Natural killer cell treated with Interleukin-12 subunit alpha and Interleukin-12 subunit beta and Interleukin-15 and Interleukin-18, amount 100 ng/mL, for 72 hours (primary cell): ENCODE measurements around the gene CDC42EP3. TPM values are rescaled to one million over a fixed set of nuclear protein-coding genes. Genes with fewer than 3 reads are reported as not detected.

Experiments used
- ATAC-seq, 2 donors: fragments of 150-1000 bp; cut with Tn5 transposase in 1 of 2; sonication (Bioruptor Pico), chemical (Tn5 transposase) in 1 of 2; 2 replicates each; pipeline ENCODE4 v1.10.0; 2021
- DNase-seq: peaks from one replicate; pipeline ENCODE4 v3.0.0; 2022; ENCODE audit warnings: low spot score
- H3K27ac Mint-ChIP-seq, 2 donors: 1 replicate in 1 of 2; 2 replicates in 1 of 2; pipeline ENCODE4 v1.8.0; 2022; ENCODE audit warnings: mixed read lengths in 2 of 2, mild to moderate bottlenecking in 1 of 2, moderate library complexity in 1 of 2
- H3K27me3 Mint-ChIP-seq, 2 donors: 1 replicate in 1 of 2; 2 replicates in 1 of 2; pipeline ENCODE4 v1.8.0; 2022; ENCODE audit warnings: mixed read lengths in 2 of 2
- H3K36me3 Mint-ChIP-seq: one replicate; pipeline ENCODE4 v1.8.0; 2022; ENCODE audit warnings: mixed read lengths
- H3K4me1 Mint-ChIP-seq, 2 donors: 1 replicate in 1 of 2; 2 replicates in 1 of 2; pipeline ENCODE4 v1.8.0; 2022; ENCODE audit warnings: low read depth in 2 of 2, mixed read lengths in 2 of 2, mild to moderate bottlenecking in 1 of 2
- H3K4me3 Mint-ChIP-seq: one replicate; pipeline ENCODE4 v1.8.0; 2022; ENCODE audit warnings: mixed read lengths
- H3K9me3 Mint-ChIP-seq: 2 replicates; pipeline ENCODE4 v1.8.0; 2022; ENCODE audit warnings: mixed read lengths
- total RNA-seq, 2 donors: library from RNA; stranded (reverse); gene quantifications; one replicate each; pipeline ENCODE4 v1.2.3, GENCODE V29; 2022

CDC42EP3 gene
- total RNA-seq, 2 donors from 2014 or later: 36.0 to 40.1 TPM

- Mint-ChIP-seq H3K27ac (peak overlapping the region; percentile 95), H3K4me3 (peak overlapping the region; percentile 86), H3K27me3 (no peaks in the 10 kb centered on the region), H3K4me1 (peaks cover 77 to 79% of the 10 kb centered on the region in 2 donors), H3K36me3 (peaks cover 19% of the 10 kb centered on the region), H3K9me3 (no peaks in the 10 kb centered on the region)
- ATAC-seq (peak; percentile 40 to 70), DNase-seq (no peak)
Measured at GRCh38 chr2:37622450-37623100, 48.9 kb downstream of the CDC42EP3 start.

- H3K4me1 Mint-ChIP-seq: peaks cover 77 to 83% of the 10 kb centered on the region in 2 donors
- peak overlapping the region; percentile 8 to 69 for H3K27ac Mint-ChIP-seq
- DNase-seq (no peak), ATAC-seq (no peak)
- peak overlapping the region; percentile 1 for H3K4me3 Mint-ChIP-seq
- no peaks in the 10 kb centered on the region for H3K9me3 Mint-ChIP-seq
- no peaks in the 10 kb centered on the region for H3K27me3 Mint-ChIP-seq
- H3K36me3 Mint-ChIP-seq: peaks cover 19% of the 10 kb centered on the region
Measured at GRCh38 chr2:37621199-37621598, 50.2 kb downstream of the CDC42EP3 start.

DNA sequence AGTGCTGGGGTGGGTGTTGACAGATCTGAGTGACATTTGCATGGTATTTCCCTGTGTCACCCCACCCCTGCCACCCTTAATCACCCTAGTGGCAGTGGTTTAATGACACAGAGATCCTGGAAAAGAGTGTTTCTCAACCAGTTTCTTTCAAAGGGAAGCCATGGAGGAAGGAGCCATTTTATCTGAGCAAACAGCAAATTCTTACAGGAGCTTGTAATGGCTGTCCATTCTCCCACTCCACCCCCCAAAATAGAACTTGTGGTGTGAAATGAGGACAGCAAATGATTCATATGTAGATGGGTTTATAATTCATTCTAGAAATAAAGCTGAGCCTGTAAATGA is 51.5 kb downstream of the CDC42EP3 start:
- peaks cover 19% of the 10 kb centered on the region for H3K36me3 Mint-ChIP-seq
- no peak for DNase-seq
- ATAC-seq: no peak
- no peaks in the 10 kb centered on the region for H3K27me3 Mint-ChIP-seq
- H3K4me1 Mint-ChIP-seq: peaks cover 77 to 83% of the 10 kb centered on the region in 2 donors
- H3K9me3 Mint-ChIP-seq: no peaks in the 10 kb centered on the region
- H3K4me3 Mint-ChIP-seq: no peak overlapping the region
- peak overlapping the region; percentile 12 to 69 for H3K27ac Mint-ChIP-seq

- ATAC-seq (no peak), DNase-seq (no peak)
- Mint-ChIP-seq H3K4me1 (peaks cover 77 to 81% of the 10 kb centered on the region in 2 donors), H3K9me3 (no peaks in the 10 kb centered on the region), H3K36me3 (peaks cover 15% of the 10 kb centered on the region), H3K27ac (peak overlapping the region; percentile 12 to 69), H3K4me3 (peak overlapping the region; percentile 4), H3K27me3 (no peaks in the 10 kb centered on the region)
Measured at GRCh38 chr2:37619230-37619958, 52.0 kb downstream of the CDC42EP3 start.

DNA sequence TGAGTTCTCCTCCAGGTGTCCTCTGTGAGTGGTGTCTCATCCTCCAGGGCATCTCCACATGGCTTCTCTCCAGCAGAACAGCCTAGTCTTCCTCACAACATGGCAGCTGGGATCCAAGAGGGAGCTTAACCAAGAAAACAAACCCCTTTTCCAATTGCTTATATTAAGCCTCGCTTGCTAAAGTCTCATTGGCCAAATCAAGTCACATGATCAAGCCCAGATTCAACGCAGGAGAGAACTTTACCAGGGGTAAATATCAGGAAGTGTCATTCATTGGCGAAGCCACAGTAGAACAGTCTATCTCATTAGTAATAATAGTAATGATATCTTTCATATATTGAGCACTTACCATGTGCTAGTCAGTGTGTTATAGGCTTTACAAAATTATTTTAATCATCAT is 53.1 kb downstream of the CDC42EP3 start:
- no peaks in the 10 kb centered on the region for H3K9me3 Mint-ChIP-seq

GRCh38 chr2:37617119-37617892 is 54.1 kb downstream of the CDC42EP3 start:
- H3K27me3 Mint-ChIP-seq: no peaks in the 10 kb centered on the region
- no peak for DNase-seq
- H3K4me3 Mint-ChIP-seq: peak overlapping the region; percentile 29

More for the DNA sequence above, 53.1 kb downstream of the CDC42EP3 start:
- no peaks in the 10 kb centered on the region for H3K27me3 Mint-ChIP-seq
- ATAC-seq (no peak), DNase-seq (no peak)
- H3K4me3 Mint-ChIP-seq: no peak overlapping the region
- H3K4me1 Mint-ChIP-seq: peaks cover 66 to 76% of the 10 kb centered on the region in 2 donors
- H3K27ac Mint-ChIP-seq: peak overlapping the region in 1 of 2 donors; percentile 72
- peaks cover 15% of the 10 kb centered on the region for H3K36me3 Mint-ChIP-seq

DNA sequence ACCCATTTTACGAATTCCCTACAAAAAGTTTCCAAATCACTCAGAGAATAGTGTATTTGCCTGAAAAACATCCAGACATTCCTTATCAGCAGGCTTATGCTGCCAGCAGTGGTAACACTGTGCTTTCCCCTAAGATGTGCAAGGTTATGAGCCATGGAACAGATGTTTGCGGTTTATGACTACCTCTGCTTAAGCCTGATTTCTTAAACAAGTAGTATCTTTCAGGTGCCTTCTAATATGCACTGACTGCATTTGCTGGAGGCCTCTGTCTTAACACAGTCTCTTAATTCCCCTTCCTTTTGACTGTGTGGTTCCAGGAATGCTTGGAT is 54.8 kb downstream of the CDC42EP3 start:
- ATAC-seq (no peak), DNase-seq (no peak)
- Mint-ChIP-seq H3K9me3 (no peaks in the 10 kb centered on the region), H3K4me3 (peak overlapping the region; percentile 29), H3K27ac (peak overlapping the region; percentile 83 to 91), H3K27me3 (no peaks in the 10 kb centered on the region), H3K4me1 (peaks cover 53 to 63% of the 10 kb centered on the region in 2 donors), H3K36me3 (peaks cover 6% of the 10 kb centered on the region)

More at GRCh38 chr2:37617119-37617892, 54.1 kb downstream of the CDC42EP3 start:
- H3K36me3 Mint-ChIP-seq: peaks cover 9% of the 10 kb centered on the region
- ATAC-seq: no peak
- peak overlapping the region; percentile 83 to 91 for H3K27ac Mint-ChIP-seq
- peaks cover 57 to 67% of the 10 kb centered on the region in 2 donors for H3K4me1 Mint-ChIP-seq
- no peaks in the 10 kb centered on the region for H3K9me3 Mint-ChIP-seq

- Mint-ChIP-seq H3K27me3 (no peaks in the 10 kb centered on the region), H3K4me1 (peaks cover 47 to 57% of the 10 kb centered on the region in 2 donors), H3K9me3 (no peaks in the 10 kb centered on the region), H3K36me3 (peaks cover under 1% of the 10 kb centered on the region), H3K4me3 (peak overlapping the region; percentile 56), H3K27ac (peak overlapping the region; percentile 83 to 91)
- DNase-seq (peak; percentile 74), ATAC-seq (peak; percentile 82 to 89)
Measured at GRCh38 chr2:37615804-37616676, 55.4 kb downstream of the CDC42EP3 start.

GRCh38 chr2:37614061-37614738 is 57.2 kb downstream of the CDC42EP3 start:
- ATAC-seq: peak in 1 of 2 donors; percentile 63
- Mint-ChIP-seq H3K27ac (peak overlapping the region; percentile 83 to 91), H3K36me3 (no peaks in the 10 kb centered on the region), H3K4me3 (no peak overlapping the region), H3K27me3 (no peaks in the 10 kb centered on the region), H3K9me3 (no peaks in the 10 kb centered on the region), H3K4me1 (peaks cover 30 to 48% of the 10 kb centered on the region in 2 donors)
- DNase-seq: no peak

GRCh38 chr2:37612382-37612781 is 59.1 kb downstream of the CDC42EP3 start:
- no peak for DNase-seq
- Mint-ChIP-seq H3K9me3 (peaks cover 8% of the 10 kb centered on the region), H3K27me3 (no peaks in the 10 kb centered on the region), H3K36me3 (peaks cover 13% of the 10 kb centered on the region), H3K27ac (peak overlapping the region in 1 of 2 donors; percentile 5), H3K4me3 (no peak overlapping the region), H3K4me1 (peaks cover 28 to 39% of the 10 kb centered on the region in 2 donors)
- no peak for ATAC-seq

- H3K36me3 Mint-ChIP-seq: peaks cover 20% of the 10 kb centered on the region
- H3K4me1 Mint-ChIP-seq: peaks cover 13 to 24% of the 10 kb centered on the region in 2 donors
- no peaks in the 10 kb centered on the region for H3K27me3 Mint-ChIP-seq
- H3K27ac Mint-ChIP-seq: no peak overlapping the region
- ATAC-seq (no peak), DNase-seq (no peak)
- H3K9me3 Mint-ChIP-seq: peaks cover 10% of the 10 kb centered on the region
- no peak overlapping the region for H3K4me3 Mint-ChIP-seq
Measured at GRCh38 chr2:37610638-37611289, 60.7 kb downstream of the CDC42EP3 start.

GRCh38 chr2:37609782-37610181 is 61.7 kb downstream of the CDC42EP3 start:
- no peak for ATAC-seq
- no peak for DNase-seq
- Mint-ChIP-seq H3K27ac (no peak overlapping the region), H3K4me1 (peaks cover 3 to 14% of the 10 kb centered on the region in 2 donors), H3K9me3 (peaks cover 10% of the 10 kb centered on the region), H3K4me3 (no peak overlapping the region), H3K36me3 (peaks cover 25% of the 10 kb centered on the region), H3K27me3 (no peaks in the 10 kb centered on the region)
